GM23248 (cell line): Measurements from ENCODE around the gene RAG2. TPM values are rescaled to one million over a fixed set of nuclear protein-coding genes. Genes with fewer than 3 reads are reported as not detected.

Source experiments
- DNase-seq: peaks from one replicate; pipeline ENCODE4 v3.0.0-alpha.2; 2015
- H2AFZ ChIP-seq: fragments of 200-600 bp; sonication (generic); 2 replicates; pipeline ENCODE4 v1.6.1; 2016; ENCODE audit warnings: antibody characterized with exemption
- H3F3A ChIP-seq: fragments of 200-600 bp; sonication (generic); 2 replicates; pipeline ENCODE4 v1.6.1; 2016; ENCODE audit warnings: mild to moderate bottlenecking, antibody characterized with exemption, mixed run types; ENCODE audit not compliant: insufficient read depth
- H3K27ac ChIP-seq: fragments of 200-600 bp; sonication (generic); 2 replicates; pipeline ENCODE4 v1.5.1; 2016; ENCODE audit warnings: mild to moderate bottlenecking
- H3K27me3 ChIP-seq: fragments of 200-600 bp; sonication (generic); replicated peaks from 2 replicates; pipeline ENCODE4 v1.6.1; 2016; ENCODE audit warnings: mild to moderate bottlenecking; ENCODE audit not compliant: insufficient read depth
- H3K36me3 ChIP-seq: fragments of 200-600 bp; sonication (generic); 2 replicates; pipeline ENCODE4 v1.6.1; 2016; ENCODE audit warnings: low read depth, mild to moderate bottlenecking
- H3K4me1 ChIP-seq: fragments of 200-600 bp; sonication (generic); 2 replicates; pipeline ENCODE4 v1.6.1; 2016; ENCODE audit warnings: mild to moderate bottlenecking; ENCODE audit not compliant: insufficient read depth
- H3K4me2 ChIP-seq: fragments of 200-600 bp; sonication (generic); one replicate; pipeline ENCODE4 v1.6.1; 2016; ENCODE audit warnings: mild to moderate bottlenecking; ENCODE audit not compliant: unreplicated experiment
- H3K4me3 ChIP-seq: fragments of 200-600 bp; sonication (generic); 2 replicates; pipeline ENCODE4 v1.5.1; 2016; ENCODE audit warnings: mild to moderate bottlenecking
- H3K79me2 ChIP-seq: fragments of 200-600 bp; sonication (generic); 2 replicates; pipeline ENCODE4 v1.6.1; 2016; ENCODE audit warnings: mild to moderate bottlenecking; ENCODE audit not compliant: insufficient read depth
- H3K9ac ChIP-seq: fragments of 200-600 bp; sonication (generic); 2 replicates; pipeline ENCODE4 v1.6.1; 2016; ENCODE audit warnings: mild to moderate bottlenecking
- H3K9me2 ChIP-seq: fragments of 200-600 bp; sonication (generic); 2 replicates; pipeline ENCODE4 v1.6.1; 2016; ENCODE audit warnings: mixed run types, mild to moderate bottlenecking, moderate library complexity; ENCODE audit not compliant: insufficient read depth
- H3K9me3 ChIP-seq: fragments of 200-600 bp; sonication (generic); one replicate; pipeline ENCODE4 v1.6.1; 2017; ENCODE audit warnings: low read depth
- H4K20me1 ChIP-seq: fragments of 200-600 bp; sonication (generic); 2 replicates; pipeline ENCODE4 v1.6.0; 2016; ENCODE audit not compliant: insufficient read depth
- EZH2 ChIP-seq: fragments of 200-600 bp; sonication (generic); IDR thresholded peaks from 2 replicates; pipeline ENCODE4 v1.6.1; 2018; ENCODE audit warnings: antibody characterized with exemption, mild to moderate bottlenecking; ENCODE audit not compliant: insufficient read depth, poor library complexity, severe bottlenecking
- EZH2phosphoT487 ChIP-seq: fragments of 200-600 bp; sonication (generic); IDR thresholded peaks from 2 replicates; pipeline ENCODE4 v1.6.1; 2018; ENCODE audit warnings: antibody characterized with exemption, moderate library complexity, mild to moderate bottlenecking, low read depth; ENCODE audit not compliant: insufficient read depth
- WGBS, 2 experiments: methylation state at CpG; one replicate each; pipeline ENCODE4 v1.1.6; 2015 to 2017; ENCODE audit warnings: low lambda C conversion rate in 2 of 2, low coverage in 1 of 2; ENCODE audit errors: missing lambda C conversion rate in 2 of 2; 5-methylcytosine and 5-hydroxymethylcytosine counted together
- in situ Hi-C: fragments of 300-500 bp; cut with MboI; formaldehyde crosslinking; loops from 2 replicates; pipeline ENCODE4 v1.15.0; 2020
- polyA plus RNA-seq: library from polyadenylated mRNA; unstranded; fragments of >200 nt; fragmentation: Nextera tagmentation; extraction: Ambion mirVana; gene quantifications from 2 replicates; pipeline ENCODE4 v1.2.1, GENCODE V29; 2016
- total RNA-seq: library from RNA; depleted of rRNA; stranded (reverse); fragments of >200 nt; shearing (Covaris generic); gene quantifications from 2 replicates; pipeline ENCODE4 v1.2.3, GENCODE V29; 2014

Gene RAG2
- total and polyA plus RNA-seq, 2 experiments from 2014 or later: not detected

DNA sequence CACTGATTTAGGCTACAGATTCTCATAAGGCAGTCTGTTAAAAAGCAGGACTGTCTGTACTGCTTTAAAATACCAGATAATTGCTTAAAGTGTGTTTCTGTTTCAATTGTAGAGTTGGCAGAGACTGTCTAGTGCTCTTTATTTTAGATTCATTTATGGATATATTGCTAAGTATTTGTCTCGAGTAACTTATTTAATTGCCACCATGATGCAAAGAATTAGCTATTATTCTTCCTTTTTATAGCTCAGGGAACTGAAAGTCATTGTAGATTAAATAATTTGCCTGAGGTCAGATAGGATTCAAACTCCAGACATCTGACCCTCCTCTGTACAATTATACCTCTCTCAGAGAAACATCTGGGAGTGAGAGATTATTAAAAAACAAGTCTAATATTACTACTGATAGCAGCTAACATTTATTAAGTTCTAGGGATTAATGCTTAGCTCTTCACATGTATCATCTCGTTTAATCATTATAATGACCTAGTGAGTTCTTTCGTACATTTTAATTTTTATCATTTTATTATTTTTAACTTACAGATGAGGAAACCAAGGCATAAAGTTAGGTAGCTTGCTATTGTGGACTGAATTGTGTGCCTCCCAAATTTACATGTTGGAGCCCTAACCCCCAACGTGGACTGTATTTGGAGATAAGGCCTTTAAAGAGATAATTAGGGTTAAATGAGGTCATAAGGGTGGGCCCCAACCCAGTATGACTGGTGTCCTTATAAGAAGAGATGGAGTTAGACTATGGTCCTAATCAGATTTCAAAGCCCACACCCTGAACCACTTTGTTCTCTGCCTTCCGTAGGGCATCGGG is 19.7 kb upstream of the RAG2 start:
- H3K36me3 ChIP-seq: no peaks in the 10 kb centered on the region
- TF ChIP-seq EZH2 (no peak), EZH2phosphoT487 (no peak)
- no peaks in the 10 kb centered on the region for H3K9me3 ChIP-seq
- H3F3A ChIP-seq: no peaks in the 10 kb centered on the region
- H4K20me1 ChIP-seq: no peaks in the 10 kb centered on the region
- DNase-seq: no peak
- H2AFZ ChIP-seq: no peak overlapping the region
- H3K9ac ChIP-seq: no peak overlapping the region
- H3K27me3 ChIP-seq: no peaks in the 10 kb centered on the region
- H3K27ac ChIP-seq: no peak overlapping the region
- no peaks in the 10 kb centered on the region for H3K9me2 ChIP-seq
- no peaks in the 10 kb centered on the region for H3K4me1 ChIP-seq
- H3K4me3 ChIP-seq: no peak overlapping the region
- H3K4me2 ChIP-seq: no peak overlapping the region
- no peaks in the 10 kb centered on the region for H3K79me2 ChIP-seq
- WGBS, 2 experiments: 81 to 92% methylated on average over 6 of the region's 6 CpGs
- in situ Hi-C loops: no loop called here

DNA sequence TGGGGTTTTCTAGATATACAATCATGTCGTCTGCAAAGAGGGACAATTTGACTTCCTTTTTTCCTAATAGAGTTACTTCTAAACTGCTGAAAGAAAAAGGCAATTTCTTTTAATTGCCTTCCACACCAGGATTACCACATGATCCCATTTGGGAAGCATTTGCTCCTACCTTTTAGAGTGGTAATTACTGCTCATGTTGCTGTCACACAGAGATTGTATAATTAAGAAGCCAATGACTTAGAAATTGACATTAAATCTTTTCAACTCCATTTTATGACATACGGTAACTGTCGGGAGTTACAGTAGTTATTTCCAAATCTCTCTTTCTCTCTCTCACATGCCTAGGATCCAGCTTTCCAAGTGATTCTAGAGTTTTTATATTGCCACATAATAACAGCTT is 17.8 kb upstream of the RAG2 start:
- Histone ChIP-seq H3K9me3 (no peaks in the 10 kb centered on the region), H3F3A (no peaks in the 10 kb centered on the region), H4K20me1 (no peaks in the 10 kb centered on the region), H3K27ac (no peak overlapping the region), H3K4me2 (no peak overlapping the region), H3K36me3 (no peaks in the 10 kb centered on the region), H2AFZ (no peak overlapping the region), H3K27me3 (no peaks in the 10 kb centered on the region), H3K4me3 (no peak overlapping the region), H3K9ac (no peak overlapping the region), H3K9me2 (no peaks in the 10 kb centered on the region), H3K4me1 (no peaks in the 10 kb centered on the region), H3K79me2 (no peaks in the 10 kb centered on the region)
- in situ Hi-C loops: no loop called here
- WGBS, 2 experiments: 91 to 93% methylated on average over 3 of the region's 3 CpGs
- DNase-seq: no peak
- TF ChIP-seq EZH2phosphoT487 (no peak), EZH2 (no peak)

DNA sequence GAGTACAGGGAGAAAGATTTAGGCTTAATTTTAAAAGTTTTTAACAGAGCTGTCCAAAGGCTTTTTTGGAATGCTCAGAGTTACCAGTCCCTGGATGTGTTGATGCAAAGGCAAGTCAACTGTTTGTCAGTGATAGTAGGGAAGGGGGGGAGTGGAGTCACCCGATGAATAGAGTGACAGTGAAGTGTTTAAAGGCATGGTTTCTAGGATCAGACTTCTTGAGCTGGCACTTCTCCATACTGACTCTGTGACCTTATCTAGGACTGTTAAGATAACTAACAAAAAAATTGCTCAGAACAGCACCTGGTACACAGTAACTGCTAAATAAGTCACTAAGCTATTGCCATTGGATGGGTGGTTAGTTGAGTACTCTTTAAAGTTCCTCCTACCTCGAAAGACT is 11.3 kb upstream of the RAG2 start:
- H3F3A ChIP-seq: no peaks in the 10 kb centered on the region
- no peak overlapping the region for H3K4me3 ChIP-seq
- no peak for DNase-seq
- no peaks in the 10 kb centered on the region for H4K20me1 ChIP-seq
- H3K4me1 ChIP-seq: no peaks in the 10 kb centered on the region
- H3K4me2 ChIP-seq: no peak overlapping the region
- TF ChIP-seq EZH2 (no peak), EZH2phosphoT487 (no peak)
- no peak overlapping the region for H2AFZ ChIP-seq
- in situ Hi-C loops: no loop called here
- 85 to 89% methylated on average over 2 of the region's 2 CpGs for WGBS, 2 experiments
- no peaks in the 10 kb centered on the region for H3K36me3 ChIP-seq
- H3K27ac ChIP-seq: no peak overlapping the region
- no peaks in the 10 kb centered on the region for H3K27me3 ChIP-seq
- H3K79me2 ChIP-seq: no peaks in the 10 kb centered on the region
- no peaks in the 10 kb centered on the region for H3K9me2 ChIP-seq
- H3K9ac ChIP-seq: no peak overlapping the region
- no peaks in the 10 kb centered on the region for H3K9me3 ChIP-seq

DNA sequence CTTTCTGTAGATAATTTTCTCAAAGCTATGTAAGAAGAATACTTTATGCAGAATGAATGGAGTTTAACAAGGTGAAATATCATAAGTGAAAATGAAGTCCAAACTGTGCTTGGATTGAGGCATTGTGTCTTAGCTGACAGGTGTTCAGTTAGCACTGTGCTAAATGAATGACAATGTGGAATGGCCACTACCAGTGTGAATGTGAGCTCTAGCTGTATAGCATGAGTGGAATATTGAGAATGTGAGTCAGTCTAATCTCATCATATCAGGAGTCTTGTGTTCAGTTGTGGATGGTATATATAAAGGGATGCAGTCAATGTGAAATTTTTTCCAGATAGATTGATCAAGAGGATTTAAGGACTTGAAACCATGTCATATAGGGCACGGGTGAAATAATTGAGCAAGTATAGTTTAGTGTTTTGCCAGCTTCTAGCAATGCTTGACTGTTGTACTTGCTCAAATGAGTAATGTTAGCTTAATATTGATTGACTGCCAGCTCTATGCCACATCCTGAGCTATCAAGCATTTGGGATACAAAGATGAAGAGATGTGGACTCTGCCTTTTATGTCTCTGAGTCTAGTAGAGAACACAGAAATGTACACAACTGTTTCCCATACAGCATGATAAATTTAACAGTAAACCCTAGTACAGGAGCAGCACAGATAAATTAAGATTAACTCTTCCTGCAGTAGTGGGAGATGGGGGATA is 10.6 kb upstream of the RAG2 start:
- Histone ChIP-seq H3F3A (no peaks in the 10 kb centered on the region), H2AFZ (no peak overlapping the region), H3K27ac (no peak overlapping the region), H3K4me2 (no peak overlapping the region), H3K9me3 (no peaks in the 10 kb centered on the region), H3K9ac (no peak overlapping the region), H4K20me1 (no peaks in the 10 kb centered on the region), H3K79me2 (no peaks in the 10 kb centered on the region), H3K36me3 (no peaks in the 10 kb centered on the region), H3K9me2 (no peaks in the 10 kb centered on the region), H3K27me3 (no peaks in the 10 kb centered on the region), H3K4me3 (no peak overlapping the region), H3K4me1 (no peaks in the 10 kb centered on the region)
- TF ChIP-seq EZH2 (no peak), EZH2phosphoT487 (no peak)
- WGBS, 2 experiments: 70 to 75% methylated on average over 1 of the region's 1 CpG
- DNase-seq: no peak
- in situ Hi-C loops: no loop called here
